ENCODE data around the gene ITM2B. TPM values are rescaled to one million over a fixed set of nuclear protein-coding genes. Genes with fewer than 3 reads are reported as not detected.

The ITM2B gene
- total RNA-seq, 1 experiment from 2014 or later: 120 TPM

DNA sequence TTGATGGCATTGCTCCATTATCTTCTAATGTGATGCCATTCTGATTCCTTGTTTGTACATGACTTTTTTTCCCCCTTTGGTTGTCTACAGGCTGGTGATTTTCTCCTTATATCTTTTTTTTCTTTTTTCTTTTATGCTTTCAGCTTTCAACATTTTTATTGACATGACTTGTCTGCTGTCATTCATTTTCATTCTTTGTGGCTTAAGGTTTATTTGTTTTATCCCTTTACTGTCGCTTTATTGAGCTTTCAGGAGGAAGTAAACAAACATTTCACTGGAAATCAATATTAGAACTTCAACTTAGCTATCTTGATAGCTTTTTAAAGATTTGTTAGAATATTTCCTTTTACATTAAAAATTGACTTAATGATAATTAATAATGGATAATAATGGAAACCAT is 9.7 kb downstream of the ITM2B start:
- Histone ChIP-seq H3K4me1 (ENCODE audit: low read length) (peaks cover 23% of the 10 kb centered on the region), H3K4me2 (ENCODE audit: low read depth, low read length, poor library complexity, severe bottlenecking) (no peak overlapping the region), H3K9me2 (replicated peaks; ENCODE audit: insufficient read depth, low read length) (no peaks in the 10 kb centered on the region), H3K27ac (ENCODE audit: low read length) (no peak overlapping the region), H3K27me3 (ENCODE audit: low read length) (no peaks in the 10 kb centered on the region), H3K9ac (ENCODE audit: low read length) (no peak overlapping the region), H4K20me1 (ENCODE audit: insufficient read depth, low read depth, low read length) (no peaks in the 10 kb centered on the region), H3K79me2 (ENCODE audit: low read length) (peaks cover 92% of the 10 kb centered on the region), H3K4me3 (ENCODE audit: low read length) (no peak overlapping the region), H2AFZ (ENCODE audit: low read length) (no peak overlapping the region), H3K36me3 (ENCODE audit: insufficient read depth, low read length) (peaks cover 9% of the 10 kb centered on the region; the same call in 1 of the 2 replicates), H3K9me3 (ENCODE audit: low read length) (no peaks in the 10 kb centered on the region)
- DNase-seq: no peak

DNA sequence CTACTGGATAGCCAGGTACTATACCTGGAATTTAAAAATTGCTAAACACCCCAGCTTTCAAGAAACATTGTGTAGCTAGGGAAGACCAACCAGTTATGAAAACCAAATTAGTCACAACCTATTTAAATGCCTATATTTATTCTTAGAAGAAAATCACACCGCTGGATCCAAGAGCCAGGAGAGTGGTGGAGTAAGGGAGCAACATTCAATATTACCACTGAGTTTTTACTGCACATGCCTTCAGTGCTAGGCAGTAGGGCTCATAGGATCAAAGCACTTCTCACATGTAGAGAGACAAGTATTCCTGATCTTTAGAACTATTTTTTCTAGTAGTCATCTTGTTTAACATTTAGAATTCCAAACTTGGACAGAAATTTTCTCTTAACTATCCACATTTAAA is 11.2 kb downstream of the ITM2B start:
- Histone ChIP-seq H3K27me3 (ENCODE audit: low read length) (no peaks in the 10 kb centered on the region), H3K9me2 (replicated peaks; ENCODE audit: insufficient read depth, low read length) (no peaks in the 10 kb centered on the region), H3K4me2 (ENCODE audit: low read depth, low read length, poor library complexity, severe bottlenecking) (no peak overlapping the region), H3K79me2 (ENCODE audit: low read length) (peaks cover 92% of the 10 kb centered on the region), H3K4me1 (ENCODE audit: low read length) (peaks cover 14% of the 10 kb centered on the region), H4K20me1 (ENCODE audit: insufficient read depth, low read depth, low read length) (no peaks in the 10 kb centered on the region), H3K36me3 (ENCODE audit: insufficient read depth, low read length) (peaks cover 9% of the 10 kb centered on the region; the same call in 1 of the 2 replicates), H3K9ac (ENCODE audit: low read length) (no peak overlapping the region), H3K9me3 (ENCODE audit: low read length) (no peaks in the 10 kb centered on the region), H2AFZ (ENCODE audit: low read length) (no peak overlapping the region), H3K27ac (ENCODE audit: low read length) (0 out of 2 replicates have a peak overlapping the region, but pooled peaks have one; percentile 14), H3K4me3 (ENCODE audit: low read length) (no peak overlapping the region)
- DNase-seq: no peak

- Histone ChIP-seq H3K9me3 (ENCODE audit: low read length) (no peaks in the 10 kb centered on the region), H2AFZ (ENCODE audit: low read length) (no peak overlapping the region), H4K20me1 (ENCODE audit: insufficient read depth, low read depth, low read length) (no peaks in the 10 kb centered on the region), H3K36me3 (ENCODE audit: insufficient read depth, low read length) (peaks cover 9% of the 10 kb centered on the region; the same call in 1 of the 2 replicates), H3K4me3 (ENCODE audit: low read length) (no peak overlapping the region), H3K4me1 (ENCODE audit: low read length) (peaks cover 14% of the 10 kb centered on the region), H3K9ac (ENCODE audit: low read length) (no peak overlapping the region), H3K27ac (ENCODE audit: low read length) (no peak overlapping the region), H3K9me2 (replicated peaks; ENCODE audit: insufficient read depth, low read length) (no peaks in the 10 kb centered on the region), H3K27me3 (ENCODE audit: low read length) (no peaks in the 10 kb centered on the region), H3K79me2 (ENCODE audit: low read length) (peaks cover 92% of the 10 kb centered on the region), H3K4me2 (ENCODE audit: low read depth, low read length, poor library complexity, severe bottlenecking) (no peak overlapping the region)
- no peak for DNase-seq
These were observed 13.1 kb downstream of the ITM2B start for GRCh38 chr13:48246102-48246501.

GRCh38 chr13:48249018-48249417 is 16.0 kb downstream of the ITM2B start:
- H3K9me2 ChIP-seq (replicated peaks; ENCODE audit: insufficient read depth, low read length): no peaks in the 10 kb centered on the region
- no peak overlapping the region for H3K4me2 ChIP-seq (ENCODE audit: low read depth, low read length, poor library complexity, severe bottlenecking)
- H2AFZ ChIP-seq (ENCODE audit: low read length): no peak overlapping the region
- H3K9ac ChIP-seq (ENCODE audit: low read length): no peak overlapping the region
- no peaks in the 10 kb centered on the region for H3K9me3 ChIP-seq (ENCODE audit: low read length)
- H4K20me1 ChIP-seq (ENCODE audit: insufficient read depth, low read depth, low read length): no peaks in the 10 kb centered on the region
- no peak overlapping the region for H3K27ac ChIP-seq (ENCODE audit: low read length)
- DNase-seq: no peak
- H3K27me3 ChIP-seq (ENCODE audit: low read length): no peaks in the 10 kb centered on the region
- peaks cover 91% of the 10 kb centered on the region for H3K79me2 ChIP-seq (ENCODE audit: low read length)
- peaks cover 4% of the 10 kb centered on the region for H3K4me1 ChIP-seq (ENCODE audit: low read length)
- 0 out of 2 replicates have a peak, but pooled peaks cover 3% of the 10 kb centered on the region for H3K36me3 ChIP-seq (ENCODE audit: insufficient read depth, low read length)
- no peak overlapping the region for H3K4me3 ChIP-seq (ENCODE audit: low read length)

DNA sequence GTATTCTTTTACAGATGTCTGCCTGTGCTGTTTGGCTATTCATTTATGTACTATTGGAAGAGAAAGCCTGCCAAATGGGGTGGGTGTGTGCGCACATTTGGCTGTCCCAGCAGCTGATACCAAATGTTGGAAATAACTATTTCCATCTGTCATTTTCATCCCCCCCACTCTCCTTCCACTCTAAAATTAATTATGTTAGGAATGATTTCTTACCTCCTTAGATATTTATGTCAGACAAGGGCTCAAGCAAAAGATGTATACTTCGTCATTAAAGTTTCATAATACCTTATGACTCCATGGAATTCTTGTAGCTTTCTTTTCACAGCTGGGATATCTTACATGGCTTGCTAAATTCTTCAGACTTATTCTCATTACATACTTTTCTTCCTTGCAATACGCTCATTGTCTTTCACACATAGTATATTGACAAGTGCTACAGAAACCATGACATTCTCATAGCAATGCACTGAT is 18.6 kb downstream of the ITM2B start:
- DNase-seq: no peak
- no peak overlapping the region for H3K27ac ChIP-seq (ENCODE audit: low read length)
- H3K79me2 ChIP-seq (ENCODE audit: low read length): peaks cover 70% of the 10 kb centered on the region
- no peaks in the 10 kb centered on the region for H3K9me2 ChIP-seq (replicated peaks; ENCODE audit: insufficient read depth, low read length)
- no peaks in the 10 kb centered on the region for H3K9me3 ChIP-seq (ENCODE audit: low read length)
- H3K9ac ChIP-seq (ENCODE audit: low read length): no peak overlapping the region
- peaks cover 9% of the 10 kb centered on the region; the same call in 1 of the 2 replicates for H3K36me3 ChIP-seq (ENCODE audit: insufficient read depth, low read length)
- H3K4me2 ChIP-seq (ENCODE audit: low read depth, low read length, poor library complexity, severe bottlenecking): no peak overlapping the region
- no peak overlapping the region for H3K4me3 ChIP-seq (ENCODE audit: low read length)
- H4K20me1 ChIP-seq (ENCODE audit: insufficient read depth, low read depth, low read length): no peaks in the 10 kb centered on the region
- no peaks in the 10 kb centered on the region for H3K27me3 ChIP-seq (ENCODE audit: low read length)
- H3K4me1 ChIP-seq (ENCODE audit: low read length): no peaks in the 10 kb centered on the region
- H2AFZ ChIP-seq (ENCODE audit: low read length): no peak overlapping the region

GRCh38 chr13:48252176-48252575 is 19.2 kb downstream of the ITM2B start:
- no peaks in the 10 kb centered on the region for H3K4me1 ChIP-seq (ENCODE audit: low read length)
- H3K27me3 ChIP-seq (ENCODE audit: low read length): no peaks in the 10 kb centered on the region
- peaks cover 15% of the 10 kb centered on the region; the same call in 1 of the 2 replicates for H3K36me3 ChIP-seq (ENCODE audit: insufficient read depth, low read length)
- H3K4me3 ChIP-seq (ENCODE audit: low read length): no peak overlapping the region
- H4K20me1 ChIP-seq (ENCODE audit: insufficient read depth, low read depth, low read length): no peaks in the 10 kb centered on the region
- no peaks in the 10 kb centered on the region for H3K9me3 ChIP-seq (ENCODE audit: low read length)
- no peak overlapping the region for H3K27ac ChIP-seq (ENCODE audit: low read length)
- DNase-seq: no peak
- no peak overlapping the region for H3K9ac ChIP-seq (ENCODE audit: low read length)
- no peak overlapping the region for H3K4me2 ChIP-seq (ENCODE audit: low read depth, low read length, poor library complexity, severe bottlenecking)
- no peaks in the 10 kb centered on the region for H3K9me2 ChIP-seq (replicated peaks; ENCODE audit: insufficient read depth, low read length)
- no peak overlapping the region for H2AFZ ChIP-seq (ENCODE audit: low read length)
- H3K79me2 ChIP-seq (ENCODE audit: low read length): peaks cover 65% of the 10 kb centered on the region

DNA sequence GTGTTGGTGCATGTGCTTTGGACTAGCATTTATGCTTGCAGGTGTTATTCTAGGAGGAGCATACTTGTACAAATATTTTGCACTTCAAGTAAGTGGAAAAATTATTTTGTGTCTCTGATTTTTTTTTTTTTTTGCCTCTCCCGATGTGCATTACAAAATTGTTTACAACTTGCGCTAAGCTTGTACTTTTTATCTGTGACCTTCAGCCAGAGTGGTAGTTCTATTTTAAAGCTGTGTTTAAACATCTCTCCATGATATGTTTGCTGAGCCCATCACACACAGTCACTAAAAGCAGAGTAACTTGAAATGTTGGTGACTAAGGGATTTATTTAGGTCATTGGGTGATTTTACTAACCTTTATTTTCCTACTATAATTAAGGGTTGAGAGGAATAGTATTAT is 20.8 kb downstream of the ITM2B start:
- peaks cover 54% of the 10 kb centered on the region for H3K79me2 ChIP-seq (ENCODE audit: low read length)
- H4K20me1 ChIP-seq (ENCODE audit: insufficient read depth, low read depth, low read length): no peaks in the 10 kb centered on the region
- no peaks in the 10 kb centered on the region for H3K27me3 ChIP-seq (ENCODE audit: low read length)
- peaks cover 31% of the 10 kb centered on the region; the same call in 1 of the 2 replicates for H3K36me3 ChIP-seq (ENCODE audit: insufficient read depth, low read length)
- no peaks in the 10 kb centered on the region for H3K9me3 ChIP-seq (ENCODE audit: low read length)
- no peak overlapping the region for H3K4me3 ChIP-seq (ENCODE audit: low read length)
- no peak overlapping the region for H3K9ac ChIP-seq (ENCODE audit: low read length)
- no peak overlapping the region for H2AFZ ChIP-seq (ENCODE audit: low read length)
- no peaks in the 10 kb centered on the region for H3K9me2 ChIP-seq (replicated peaks; ENCODE audit: insufficient read depth, low read length)
- no peak overlapping the region for H3K27ac ChIP-seq (ENCODE audit: low read length)
- H3K4me2 ChIP-seq (ENCODE audit: low read depth, low read length, poor library complexity, severe bottlenecking): no peak overlapping the region
- DNase-seq: no peak
- H3K4me1 ChIP-seq (ENCODE audit: low read length): no peaks in the 10 kb centered on the region

- H3K79me2 ChIP-seq (ENCODE audit: low read length): peaks cover 42% of the 10 kb centered on the region
- H3K4me1 ChIP-seq (ENCODE audit: low read length): no peaks in the 10 kb centered on the region
- H3K27ac ChIP-seq (ENCODE audit: low read length): no peak overlapping the region
- no peaks in the 10 kb centered on the region for H4K20me1 ChIP-seq (ENCODE audit: insufficient read depth, low read depth, low read length)
- no peak overlapping the region for H3K9ac ChIP-seq (ENCODE audit: low read length)
- no peak for DNase-seq
- H2AFZ ChIP-seq (ENCODE audit: low read length): no peak overlapping the region
- no peaks in the 10 kb centered on the region for H3K9me3 ChIP-seq (ENCODE audit: low read length)
- no peak overlapping the region for H3K4me3 ChIP-seq (ENCODE audit: low read length)
- peaks cover 38% of the 10 kb centered on the region; the same call in 1 of the 2 replicates for H3K36me3 ChIP-seq (ENCODE audit: insufficient read depth, low read length)
- H3K9me2 ChIP-seq (replicated peaks; ENCODE audit: insufficient read depth, low read length): no peaks in the 10 kb centered on the region
- H3K4me2 ChIP-seq (ENCODE audit: low read depth, low read length, poor library complexity, severe bottlenecking): no peak overlapping the region
- no peaks in the 10 kb centered on the region for H3K27me3 ChIP-seq (ENCODE audit: low read length)
These were observed 22.1 kb downstream of the ITM2B start for GRCh38 chr13:48255090-48255489.

Measured in Karpas-422 (cell line).